GM23338 (cell line): ENCODE results near the gene CES5A. TPM values are rescaled to one million over a fixed set of nuclear protein-coding genes. Genes with fewer than 3 reads are reported as not detected.

Experiments used
- ATAC-seq: fragments of 200-7000 bp; cut with Tn5 transposase; 3 replicates; pipeline ENCODE4 v1.9.1; 2020
- DNase-seq: peaks from one replicate; pipeline ENCODE4 v3.0.0-alpha.2; 2015; ENCODE audit warnings: low spot score
- H2AFZ ChIP-seq: fragments of 200-600 bp; sonication (generic); 2 replicates; pipeline ENCODE4 v1.8.0; 2016; ENCODE audit warnings: antibody characterized with exemption, mild to moderate bottlenecking, moderate library complexity
- H3F3A ChIP-seq: fragments of 200-600 bp; sonication (generic); replicated peaks from 2 replicates; pipeline ENCODE4 v1.8.0; 2017; ENCODE audit warnings: antibody characterized with exemption, mixed run types, low read depth
- H3K27ac ChIP-seq: fragments of 200-600 bp; sonication (generic); 2 replicates; pipeline ENCODE4 v1.6.1; 2016; ENCODE audit warnings: low read depth
- H3K27me3 ChIP-seq: fragments of 200-600 bp; sonication (generic); 2 replicates; pipeline ENCODE4 v1.8.0; 2016; ENCODE audit warnings: mild to moderate bottlenecking, mixed run types, moderate library complexity; ENCODE audit not compliant: insufficient read depth
- H3K36me3 ChIP-seq: fragments of 200-600 bp; sonication (generic); 2 replicates; pipeline ENCODE4 v1.8.0; 2016; ENCODE audit warnings: mild to moderate bottlenecking; ENCODE audit not compliant: insufficient read depth
- H3K4me1 ChIP-seq: fragments of 200-600 bp; sonication (generic); 2 replicates; pipeline ENCODE4 v1.8.0; 2016; ENCODE audit warnings: mild to moderate bottlenecking, moderate library complexity; ENCODE audit not compliant: insufficient read depth
- H3K4me2 ChIP-seq: fragments of 200-600 bp; sonication (generic); 2 replicates; pipeline ENCODE4 v1.7.1; 2017; ENCODE audit warnings: mixed run types
- H3K4me3 ChIP-seq: fragments of 200-600 bp; sonication (generic); 2 replicates; pipeline ENCODE4 v1.6.1; 2016; ENCODE audit warnings: mixed run types
- H3K79me2 ChIP-seq: fragments of 200-600 bp; sonication (generic); replicated peaks from 2 replicates; pipeline ENCODE4 v1.8.0; 2017; ENCODE audit warnings: mild to moderate bottlenecking; ENCODE audit not compliant: insufficient read depth
- H3K9me2 ChIP-seq: fragments of 200-600 bp; sonication (generic); 2 replicates; pipeline ENCODE4 v1.8.0; 2017; ENCODE audit not compliant: insufficient read depth
- H4K20me1 ChIP-seq: fragments of 200-600 bp; sonication (generic); replicated peaks from 2 replicates; pipeline ENCODE4 v1.8.0; 2017; ENCODE audit warnings: mild to moderate bottlenecking; ENCODE audit not compliant: insufficient read depth
- H3K27ac Mint-ChIP-seq: 2 replicates; pipeline ENCODE4 v1.8.0; 2020; ENCODE audit warnings: inconsistent platforms, mild to moderate bottlenecking, moderate library complexity, mixed read lengths
- H3K27me3 Mint-ChIP-seq: 3 replicates; pipeline ENCODE4 v1.8.0; 2022; ENCODE audit warnings: low read depth, mild to moderate bottlenecking, moderate library complexity, mixed read lengths, inconsistent platforms; ENCODE audit not compliant: insufficient read depth, poor library complexity
- H3K36me3 Mint-ChIP-seq: 3 replicates; pipeline ENCODE4 v1.8.0; 2021; ENCODE audit warnings: low read depth, mild to moderate bottlenecking, inconsistent platforms, moderate library complexity, mixed read lengths
- H3K4me1 Mint-ChIP-seq: 3 replicates; pipeline ENCODE4 v1.8.0; 2020; ENCODE audit warnings: mild to moderate bottlenecking, inconsistent platforms, mixed read lengths
- H3K4me3 Mint-ChIP-seq: 3 replicates; pipeline ENCODE4 v1.8.0; 2021; ENCODE audit warnings: moderate library complexity, mild to moderate bottlenecking, inconsistent platforms, mixed read lengths
- H3K9me3 Mint-ChIP-seq: 3 replicates; pipeline ENCODE4 v1.8.0; 2020; ENCODE audit warnings: moderate library complexity, mild to moderate bottlenecking, inconsistent platforms, mixed read lengths
- CREB1 ChIP-seq: fragments of 250-450 bp; sonication (Bioruptor Pico); IDR thresholded peaks from 2 replicates; pipeline ENCODE4 v1.5.0; 2020; ENCODE audit warnings: low read depth, mild to moderate bottlenecking, moderate library complexity
- JUNB ChIP-seq: IDR thresholded peaks from one replicate; pipeline ENCODE4 v1.6.1; 2016; ENCODE audit warnings: antibody characterized with exemption; ENCODE audit not compliant: unreplicated experiment
- NANOG ChIP-seq: IDR thresholded peaks from 2 replicates; pipeline ENCODE4 v1.6.1; 2016; ENCODE audit warnings: antibody characterized with exemption, borderline replicate concordance
- POLR2AphosphoS5 ChIP-seq: IDR thresholded peaks from 2 replicates; pipeline ENCODE4 v1.6.1; 2016; ENCODE audit warnings: antibody characterized with exemption, low read depth
- REST ChIP-seq: IDR thresholded peaks from one replicate; pipeline ENCODE4 v1.6.1; 2018; ENCODE audit warnings: antibody characterized with exemption; ENCODE audit not compliant: unreplicated experiment
- STAT1 ChIP-seq: IDR thresholded peaks from one replicate; pipeline ENCODE4 v1.6.1; 2016; ENCODE audit warnings: antibody characterized with exemption; ENCODE audit not compliant: unreplicated experiment
- ZNF331 ChIP-seq: fragments of 250-450 bp; sonication (Bioruptor Pico); IDR thresholded peaks from 2 replicates; pipeline ENCODE4 v1.5.0; 2020; ENCODE audit warnings: low read depth, mild to moderate bottlenecking, moderate library complexity
- polyA plus RNA-seq: library from polyadenylated mRNA; unstranded; fragments of >200 nt; fragmentation: Nextera tagmentation; extraction: Ambion mirVana; gene quantifications from 2 replicates; pipeline ENCODE4 v1.2.1, GENCODE V29; 2016
- total RNA-seq: library from RNA; depleted of rRNA; stranded (reverse); fragments of >200 nt; shearing (Covaris generic); gene quantifications from 2 replicates; pipeline ENCODE4 v1.2.3, GENCODE V29; 2014
- TF ChIP-seq, protein P1 (sequence below): IDR thresholded peaks from 2 replicates; pipeline ENCODE4 v1.6.1; 2016; ENCODE audit warnings: antibody characterized with exemption
- TF ChIP-seq, protein P2 (sequence below), 2 experiments: fragments of 200-600 bp in 1 of 2; sonication (generic) in 1 of 2; conservative IDR thresholded peaks; 2 replicates each; pipeline versions ENCODE4 v1.5.1 to v1.6.1; 2016 to 2017; ENCODE audit warnings: antibody characterized with exemption in 2 of 2, low read depth in 2 of 2, mild to moderate bottlenecking in 2 of 2, moderate library complexity in 1 of 2

Gene CES5A
- total and polyA plus RNA-seq, 2 experiments from 2014 or later, result not detected

GRCh38 chr16:55809851-55810250 lies 65.3 kb downstream of the CES5A start:
- no peak overlapping the region for H3K27ac ChIP-seq
- ATAC-seq (no peak), DNase-seq (no peak)
- H4K20me1 ChIP-seq, result no peaks in the 10 kb centered on the region
- Mint-ChIP-seq H3K9me3 (no peaks in the 10 kb centered on the region), H3K4me1 (peaks cover 19% of the 10 kb centered on the region), H3K36me3 (no peaks in the 10 kb centered on the region), H3K27me3 (peaks cover 10% of the 10 kb centered on the region), H3K27ac (peak overlapping the region; percentile 45; the same call in 1 of the 2 replicates), H3K4me3 (no peak overlapping the region)
- no peak overlapping the region for H2AFZ ChIP-seq
- TF ChIP-seq, protein P1, sequence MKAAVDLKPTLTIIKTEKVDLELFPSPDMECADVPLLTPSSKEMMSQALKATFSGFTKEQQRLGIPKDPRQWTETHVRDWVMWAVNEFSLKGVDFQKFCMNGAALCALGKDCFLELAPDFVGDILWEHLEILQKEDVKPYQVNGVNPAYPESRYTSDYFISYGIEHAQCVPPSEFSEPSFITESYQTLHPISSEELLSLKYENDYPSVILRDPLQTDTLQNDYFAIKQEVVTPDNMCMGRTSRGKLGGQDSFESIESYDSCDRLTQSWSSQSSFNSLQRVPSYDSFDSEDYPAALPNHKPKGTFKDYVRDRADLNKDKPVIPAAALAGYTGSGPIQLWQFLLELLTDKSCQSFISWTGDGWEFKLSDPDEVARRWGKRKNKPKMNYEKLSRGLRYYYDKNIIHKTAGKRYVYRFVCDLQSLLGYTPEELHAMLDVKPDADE, result no peak
- TF ChIP-seq JUNB (no peak), REST (no peak)
- TF ChIP-seq, protein P2, sequence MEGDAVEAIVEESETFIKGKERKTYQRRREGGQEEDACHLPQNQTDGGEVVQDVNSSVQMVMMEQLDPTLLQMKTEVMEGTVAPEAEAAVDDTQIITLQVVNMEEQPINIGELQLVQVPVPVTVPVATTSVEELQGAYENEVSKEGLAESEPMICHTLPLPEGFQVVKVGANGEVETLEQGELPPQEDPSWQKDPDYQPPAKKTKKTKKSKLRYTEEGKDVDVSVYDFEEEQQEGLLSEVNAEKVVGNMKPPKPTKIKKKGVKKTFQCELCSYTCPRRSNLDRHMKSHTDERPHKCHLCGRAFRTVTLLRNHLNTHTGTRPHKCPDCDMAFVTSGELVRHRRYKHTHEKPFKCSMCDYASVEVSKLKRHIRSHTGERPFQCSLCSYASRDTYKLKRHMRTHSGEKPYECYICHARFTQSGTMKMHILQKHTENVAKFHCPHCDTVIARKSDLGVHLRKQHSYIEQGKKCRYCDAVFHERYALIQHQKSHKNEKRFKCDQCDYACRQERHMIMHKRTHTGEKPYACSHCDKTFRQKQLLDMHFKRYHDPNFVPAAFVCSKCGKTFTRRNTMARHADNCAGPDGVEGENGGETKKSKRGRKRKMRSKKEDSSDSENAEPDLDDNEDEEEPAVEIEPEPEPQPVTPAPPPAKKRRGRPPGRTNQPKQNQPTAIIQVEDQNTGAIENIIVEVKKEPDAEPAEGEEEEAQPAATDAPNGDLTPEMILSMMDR (conservative IDR thresholded peaks at IDR 0.05; ENCODE audit: low read depth in 2 of 2), result no peak
- H3K36me3 ChIP-seq, result no peaks in the 10 kb centered on the region
- H3K79me2 ChIP-seq, result no peaks in the 10 kb centered on the region
- no peak overlapping the region for H3K4me2 ChIP-seq
- H3F3A ChIP-seq, result no peaks in the 10 kb centered on the region
- H3K4me3 ChIP-seq, result no peak overlapping the region
- H3K9me2 ChIP-seq, result no peaks in the 10 kb centered on the region
- peaks cover 10% of the 10 kb centered on the region for H3K4me1 ChIP-seq
- no peaks in the 10 kb centered on the region for H3K27me3 ChIP-seq

DNA sequence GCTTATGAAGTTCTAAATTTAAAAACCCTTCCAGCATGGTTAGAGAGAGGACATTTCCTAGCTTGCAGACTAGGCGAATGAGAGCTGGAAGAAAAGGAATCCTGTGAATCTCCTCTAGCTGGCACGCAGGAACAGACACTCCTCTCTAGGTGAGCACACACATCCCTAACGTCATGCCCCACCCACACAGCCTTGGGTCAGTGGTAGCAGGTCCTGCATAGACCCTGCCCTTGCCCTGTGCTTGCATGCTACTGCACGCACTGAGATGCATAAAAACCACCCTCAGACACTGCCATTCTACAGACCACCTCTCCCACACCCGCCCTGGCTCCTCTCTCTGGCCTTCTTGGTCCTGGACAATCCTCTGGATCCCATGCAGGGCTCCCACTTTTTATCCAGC lies 65.8 kb downstream of the CES5A start:
- Histone ChIP-seq H3K4me2 (no peak overlapping the region), H3K4me1 (peaks cover 10% of the 10 kb centered on the region), H3K36me3 (no peaks in the 10 kb centered on the region), H3K4me3 (no peak overlapping the region), H3F3A (no peaks in the 10 kb centered on the region), H2AFZ (no peak overlapping the region), H4K20me1 (no peaks in the 10 kb centered on the region), H3K79me2 (no peaks in the 10 kb centered on the region), H3K9me2 (no peaks in the 10 kb centered on the region), H3K27ac (no peak overlapping the region), H3K27me3 (no peaks in the 10 kb centered on the region)
- Mint-ChIP-seq H3K36me3 (no peaks in the 10 kb centered on the region), H3K27me3 (peaks cover 10% of the 10 kb centered on the region), H3K27ac (peak overlapping the region; percentile 45; the same call in 1 of the 2 replicates), H3K4me3 (no peak overlapping the region), H3K9me3 (no peaks in the 10 kb centered on the region), H3K4me1 (peaks cover 19% of the 10 kb centered on the region)
- ATAC-seq, result peak; percentile 86
- peak; percentile 47 for DNase-seq
- no peak for TF ChIP-seq POLR2AphosphoS5
- TF ChIP-seq ZNF331 (CRISPR knock-in tag), result no peak
- no peak for TF ChIP-seq JUNB
- TF ChIP-seq, protein P2 (conservative IDR thresholded peaks at IDR 0.05; ENCODE audit: low read depth in 2 of 2), result no peak
- TF ChIP-seq CREB1 (CRISPR knock-in tag), result no peak
- no peak for TF ChIP-seq STAT1
- TF ChIP-seq NANOG, result no peak
